ENCODE data around the gene DMAP1. TPM values are rescaled to one million over a fixed set of nuclear protein-coding genes. Genes with fewer than 3 reads are reported as not detected.

The DMAP1 gene
- total and polyA plus RNA-seq, 9 of the 15 experiments (the other 6 are each of a cell fraction or from before 2014, with no cell fraction given): 1.5 to 51.2 (median 30.3) TPM

GRCh38 chr1:44213222-44214112, at the start of gene DMAP1 (continued):
- peak; percentile 62; the same call in 1 of the 2 replicates for TF ChIP-seq ZNF609 (CRISPR knock-in tag; IDR thresholded peaks at IDR 0.05; ENCODE audit: borderline replicate concordance)
- no peak for TF ChIP-seq MCM7 (IDR thresholded peaks at IDR 0.05)
- TF ChIP-seq ZNF165 (CRISPR knock-in tag; IDR thresholded peaks at IDR 0.05; ENCODE audit: borderline replicate concordance): peak; percentile 94
- TF ChIP-seq ZFPM2 (CRISPR knock-in tag; IDR thresholded peaks at IDR 0.05): no peak
- TF ChIP-seq POLR2A (conservative IDR thresholded peaks at IDR 0.05): peak; percentile 77
- peak; percentile 76 for TF ChIP-seq E2F1 (CRISPR knock-in tag; IDR thresholded peaks at IDR 0.05)
- peak; percentile 100 for TF ChIP-seq ZEB2 (IDR thresholded peaks at IDR 0.05)
- TF ChIP-seq SAFB (IDR thresholded peaks at IDR 0.05; ENCODE audit: borderline replicate concordance, low read depth, low read length): no peak
- no peak for TF ChIP-seq CHCHD3 (CRISPR knock-in tag; IDR thresholded peaks at IDR 0.05)
- no peak for TF ChIP-seq AFF4 (CRISPR knock-in tag; IDR thresholded peaks at IDR 0.05)
- TF ChIP-seq TSC22D4 (tag; IDR thresholded peaks at IDR 0.05): no peak
- TF ChIP-seq ZFP1 (CRISPR knock-in tag; IDR thresholded peaks at IDR 0.05): no peak
- peak; percentile 100 for TF ChIP-seq RBBP5 (IDR thresholded peaks at IDR 0.05; ENCODE audit: borderline replicate concordance, insufficient read depth, low read length, poor library complexity, severe bottlenecking)
- TF ChIP-seq TCF7L2 (IDR thresholded peaks at IDR 0.05; ENCODE audit: low read depth, low read length): peak; percentile 45; the same call in 1 of the 2 replicates
- TF ChIP-seq ZNF232 (CRISPR knock-in tag; IDR thresholded peaks at IDR 0.05): no peak
- TF ChIP-seq ETS1 (conservative IDR thresholded peaks at IDR 0.05; ENCODE audit: control insufficient read depth, low read depth, low read length): peak; percentile 73; the same call in 1 of the 2 replicates
- TF ChIP-seq MIER1 (IDR thresholded peaks at IDR 0.05; ENCODE audit: low read depth): no peak; the same call in 1 of the 2 replicates

Data from K562 (cell line).